Measurements from ENCODE around the gene TGDS. TPM values are rescaled to one million over a fixed set of nuclear protein-coding genes. Genes with fewer than 3 reads are reported as not detected.

Gene TGDS
- total and polyA plus RNA-seq, 11 donors: 3.2 to 6.7 (median 4.6) TPM

- 0 to 1% (median 1%) methylated on average over 41 to 71 of the region's 71 CpGs for WGBS, 4 donors
- TF ChIP-seq POLR2A (IDR thresholded peaks at IDR 0.05) (peak in 1 of 2 donors; percentile 89), CTCF (IDR thresholded peaks at IDR 0.05) (peak in 1 of 12 donors; percentile 19)
- Histone ChIP-seq H3K9me3 (no peaks in the 10 kb centered on the region), H3K27me3 (no peaks in the 10 kb centered on the region), H3K4me3 (peak within 1 kb of the TSS; percentile 65 to 99 (median 84)), H3K27ac (peak within 1 kb of the TSS; percentile 47 to 91 (median 78)), H3K4me1 (peaks cover 0 to 15% (median 5%) of the 10 kb centered on the region in 12 donors), H3K36me3 (peaks cover 0 to 16% (median 10%) of the 10 kb centered on the region in 9 donors)
- intact Hi-C loops (cut with DNase I): loop anchor here in 6 of 10 donors (1.0 to 10.0 kb wide), 4 partner anchors 52 to 57 kb away; no protein-coding TSS in a partner anchor
- peak; percentile 94 to 99 (median 95) for DNase-seq
- ATAC-seq: peak; percentile 98 to 100 (median 100)
Measured at GRCh38 chr13:94601446-94602431, 5.8 kb upstream of the TGDS start, which contains the start of gene GPR180. TSS of gene GPR180 (plus strand) at chr13:94601857. CDS start at chr13:94601928, 71 bp downstream.

GRCh38 chr13:94599877-94600276 lies 3.9 kb upstream of the TGDS start:
- intact Hi-C loops (cut with DNase I): loop anchor here in 5 of 10 donors (2.0 to 10.0 kb wide), 3 partner anchors 51 to 55 kb away; no protein-coding TSS in a partner anchor
- WGBS, 4 donors: 89 to 94% (median 92%) methylated on average over 3 of the region's 3 CpGs

GRCh38 chr13:94598281-94598680 lies 2.3 kb upstream of the TGDS start:
- ATAC-seq (no peak), DNase-seq (no peak)
- WGBS, 4 donors: 90 to 100% (median 98%) methylated on average over 3 of the region's 3 CpGs
- H3K36me3 ChIP-seq: peaks cover 0 to 6% (median 0%) of the 10 kb centered on the region in 9 donors
- intact Hi-C loops (cut with DNase I): loop anchor here in 1 of 10 donors (5.0 kb wide), 1 partner anchor 51 kb away; no protein-coding TSS in a partner anchor
- H3K4me1 ChIP-seq: peaks cover 2 to 34% (median 19%) of the 10 kb centered on the region in 12 donors
- H3K27me3 ChIP-seq: no peaks in the 10 kb centered on the region
- no peaks in the 10 kb centered on the region for H3K9me3 ChIP-seq
- no peak overlapping the region for H3K27ac ChIP-seq
- TF ChIP-seq POLR2A (IDR thresholded peaks at IDR 0.05): no peak
- TF ChIP-seq CTCF (IDR thresholded peaks at IDR 0.05): no peak
- H3K4me3 ChIP-seq: no peak overlapping the region

More at GRCh38 chr13:94599877-94600276, 3.9 kb upstream of the TGDS start:
- no peak for TF ChIP-seq POLR2A (IDR thresholded peaks at IDR 0.05)
- no peak for TF ChIP-seq CTCF (IDR thresholded peaks at IDR 0.05)
- Histone ChIP-seq H3K27ac (no peak overlapping the region), H3K9me3 (no peaks in the 10 kb centered on the region), H3K36me3 (no peaks in the 10 kb centered on the region), H3K27me3 (no peaks in the 10 kb centered on the region), H3K4me1 (peaks cover under 1 to 25% (median 11%) of the 10 kb centered on the region in 12 donors), H3K4me3 (no peak overlapping the region)
- ATAC-seq: no peak
- no peak for DNase-seq

GRCh38 chr13:94596575-94596971 lies 621 bp upstream of the TGDS start:
- Histone ChIP-seq H3K27ac (peak overlapping the region in 10 of 12 donors; percentile 45 to 90 (median 80)), H3K27me3 (no peaks in the 10 kb centered on the region), H3K9me3 (no peaks in the 10 kb centered on the region), H3K4me3 (peak overlapping the region; percentile 45 to 98 (median 81)), H3K4me1 (peaks cover 0 to 28% (median 14%) of the 10 kb centered on the region in 12 donors), H3K36me3 (peaks cover 0 to 23% (median 14%) of the 10 kb centered on the region in 9 donors)
- intact Hi-C loops (cut with DNase I): loop anchor here in 3 of 10 donors (2.0 to 5.0 kb wide), 2 partner anchors 48 to 49 kb away; no protein-coding TSS in a partner anchor
- whole genome bisulfite sequencing, 4 donors: 72 to 81% (median 74%) methylated on average over 20 of the region's 20 CpGs
- TF ChIP-seq POLR2A (IDR thresholded peaks at IDR 0.05) (no peak), CTCF (IDR thresholded peaks at IDR 0.05) (no peak)
- ATAC-seq (no peak), DNase-seq (peak in 2 of 5 donors; percentile 18 to 31)
